Vagina (tissue), 2 donors: ENCODE measurements around the gene ACSS1. TPM values are rescaled to one million over a fixed set of nuclear protein-coding genes. Genes with fewer than 3 reads are reported as not detected.

ENCODE experiments used
- DNase-seq, 2 donors: peaks; one replicate each; pipeline ENCODE4 v3.0.0-alpha.2; 2017; ENCODE audit errors: extremely low spot score in 2 of 2
- H3K27ac ChIP-seq: fragments of 200-600 bp; sonication (generic); one replicate; pipeline ENCODE4 v1.5.1; 2019
- H3K27me3 ChIP-seq: fragments of 200-600 bp; sonication (generic); one replicate; pipeline ENCODE4 v1.5.1; 2019
- H3K36me3 ChIP-seq, 2 donors: fragments of 200-600 bp; sonication (generic); one replicate each; pipeline ENCODE4 v1.5.1; 2017 to 2019
- H3K4me1 ChIP-seq: fragments of 200-600 bp; sonication (generic); one replicate; pipeline ENCODE4 v1.5.1; 2019
- H3K4me3 ChIP-seq, 2 donors: fragments of 200-600 bp; sonication (generic); 1 replicate in 1 of 2; 2 replicates in 1 of 2; pipeline ENCODE4 v1.5.1; 2016 to 2019
- H3K9me3 ChIP-seq: fragments of 200-600 bp; sonication (generic); one replicate; pipeline ENCODE4 v1.5.1; 2019
- CTCF ChIP-seq, 3 experiments: fragments of 450-650 bp in 2 of 3; fragments of 200-600 bp in 1 of 3; sonication (generic) in 1 of 3; IDR thresholded peaks; one replicate each; pipeline ENCODE4 v1.5.1; 2017 to 2019; ENCODE audit warnings: antibody characterized with exemption in 3 of 3, mild to moderate bottlenecking in 2 of 3, moderate library complexity in 2 of 3
- POLR2A ChIP-seq, 2 donors: fragments of 450-650 bp; IDR thresholded peaks; one replicate each; pipeline ENCODE4 v1.6.1; 2017; ENCODE audit warnings: antibody characterized with exemption in 2 of 2, mild to moderate bottlenecking in 2 of 2, moderate library complexity in 2 of 2
- POLR2AphosphoS5 ChIP-seq, 2 donors: sonication (generic); formaldehyde crosslinking; IDR thresholded peaks; one replicate each; pipeline ENCODE4 v1.9.0; 2017; ENCODE audit warnings: antibody characterized with exemption in 2 of 2, mild to moderate bottlenecking in 2 of 2, low read depth in 1 of 2; ENCODE audit not compliant: insufficient read depth in 1 of 2
- intact Hi-C: fragments of 100-400 bp; cut with DNase I; formaldehyde crosslinking; loops from one replicate; pipeline ENCODE4 v1.15.1; 2023
- total RNA-seq: library from RNA; depleted of rRNA; stranded (reverse); fragments of >200 nt; gene quantifications from one replicate; pipeline ENCODE4 v1.2.3, GENCODE V29; 2016

ACSS1 gene
- total RNA-seq, 1 donor from 2014 or later: 26.3 TPM

GRCh38 chr20:24966317-24967012 lies 91.5 kb downstream of the ACSS1 start:
- TF ChIP-seq POLR2AphosphoS5 (IDR thresholded peaks at IDR 0.05; ENCODE audit: insufficient read depth in 1 of 2, low read depth in 1 of 2) (no peak), CTCF (IDR thresholded peaks at IDR 0.05) (no peak), POLR2A (IDR thresholded peaks at IDR 0.05) (no peak)
- intact Hi-C loops: no loop called here
- Histone ChIP-seq H3K27me3 (no peaks in the 10 kb centered on the region), H3K36me3 (peaks cover 0 to 79% of the 10 kb centered on the region in 2 donors), H3K9me3 (no peaks in the 10 kb centered on the region), H3K4me1 (no peaks in the 10 kb centered on the region), H3K4me3 (no peak overlapping the region), H3K27ac (no peak overlapping the region)
- DNase-seq: peak in 1 of 2 donors; percentile 60

- Histone ChIP-seq H3K9me3 (no peaks in the 10 kb centered on the region), H3K27me3 (no peaks in the 10 kb centered on the region), H3K4me1 (no peaks in the 10 kb centered on the region), H3K36me3 (peaks cover 0 to 70% of the 10 kb centered on the region in 2 donors), H3K27ac (no peak overlapping the region), H3K4me3 (no peak overlapping the region)
- peak; percentile 56 to 92 for DNase-seq
- intact Hi-C loops: no loop called here
- TF ChIP-seq POLR2A (IDR thresholded peaks at IDR 0.05) (no peak), POLR2AphosphoS5 (IDR thresholded peaks at IDR 0.05; ENCODE audit: insufficient read depth in 1 of 2, low read depth in 1 of 2) (no peak), CTCF (IDR thresholded peaks at IDR 0.05) (no peak)
Measured at GRCh38 chr20:24965065-24965919, 92.6 kb downstream of the ACSS1 start.

- no peaks in the 10 kb centered on the region for H3K4me1 ChIP-seq
- intact Hi-C loops: no loop called here
- no peaks in the 10 kb centered on the region for H3K9me3 ChIP-seq
- no peaks in the 10 kb centered on the region for H3K27me3 ChIP-seq
- peak in 1 of 2 donors; percentile 65 for DNase-seq
- H3K27ac ChIP-seq: no peak overlapping the region
- no peak overlapping the region for H3K4me3 ChIP-seq
- no peak for TF ChIP-seq POLR2A (IDR thresholded peaks at IDR 0.05)
- H3K36me3 ChIP-seq: peaks cover 0 to 63% of the 10 kb centered on the region in 2 donors
Measured at GRCh38 chr20:24964506-24964840, 93.5 kb downstream of the ACSS1 start.

- Histone ChIP-seq H3K4me3 (no peak overlapping the region), H3K9me3 (no peaks in the 10 kb centered on the region), H3K4me1 (no peaks in the 10 kb centered on the region), H3K36me3 (peaks cover 0 to 64% of the 10 kb centered on the region in 2 donors), H3K27ac (no peak overlapping the region), H3K27me3 (no peaks in the 10 kb centered on the region)
- peak; percentile 56 to 92 for DNase-seq
- intact Hi-C loops: no loop called here
- no peak for TF ChIP-seq CTCF (IDR thresholded peaks at IDR 0.05)
- TF ChIP-seq POLR2A (IDR thresholded peaks at IDR 0.05): no peak
- TF ChIP-seq POLR2AphosphoS5 (IDR thresholded peaks at IDR 0.05; ENCODE audit: insufficient read depth in 1 of 2, low read depth in 1 of 2): no peak
Measured at GRCh38 chr20:24963672-24964505, 94.0 kb downstream of the ACSS1 start.

GRCh38 chr20:24962510-24962909 lies 95.4 kb downstream of the ACSS1 start:
- peak in 1 of 2 donors; percentile 70 for DNase-seq
- Histone ChIP-seq H3K27ac (no peak overlapping the region), H3K9me3 (no peaks in the 10 kb centered on the region), H3K4me3 (no peak overlapping the region), H3K27me3 (no peaks in the 10 kb centered on the region), H3K4me1 (no peaks in the 10 kb centered on the region), H3K36me3 (peaks cover 0 to 58% of the 10 kb centered on the region in 2 donors)
- intact Hi-C loops: no loop called here
- TF ChIP-seq POLR2AphosphoS5 (IDR thresholded peaks at IDR 0.05; ENCODE audit: insufficient read depth in 1 of 2, low read depth in 1 of 2) (no peak), POLR2A (IDR thresholded peaks at IDR 0.05) (no peak), CTCF (IDR thresholded peaks at IDR 0.05) (no peak)
